ENCODE results near the gene EPHA8. TPM values are rescaled to one million over a fixed set of nuclear protein-coding genes. Genes with fewer than 3 reads are reported as not detected.

The EPHA8 gene
- polyA plus RNA-seq, 2 of the 4 experiments (the other 2 are of a cell fraction), result not detected

- ChIA-PET POLR2A (no interaction called here), CTCF (no interaction called here)
- no peak overlapping the region for H3K27ac ChIP-seq
- no peak for DNase-seq (ENCODE audit: low read depth in 1 of 2, low spot score in 1 of 2)
- H3K4me3 ChIP-seq, result no peak overlapping the region
- no peak for TF ChIP-seq POLR2AphosphoS2 (conservative IDR thresholded peaks at IDR 0.05; ENCODE audit: low read length)
- TF ChIP-seq KDM5A (IDR thresholded peaks at IDR 0.05), result no peak
- TF ChIP-seq HOXA7 (CRISPR knock-in tag; IDR thresholded peaks at IDR 0.05), result no peak
- TF ChIP-seq HMGXB4 (CRISPR knock-in tag; IDR thresholded peaks at IDR 0.05; ENCODE audit: borderline replicate concordance), result no peak
- no peak for TF ChIP-seq PBX3 (IDR thresholded peaks at IDR 0.05)
- no peak for TF ChIP-seq CHD4 (IDR thresholded peaks at IDR 0.05; ENCODE audit: borderline replicate concordance)
- no peak for TF ChIP-seq EHF (CRISPR knock-in tag; IDR thresholded peaks at IDR 0.05)
- no peak for TF ChIP-seq HES2 (IDR thresholded peaks at IDR 0.05)
- TF ChIP-seq ZSCAN20 (CRISPR knock-in tag; IDR thresholded peaks at IDR 0.05), result no peak
- no peak for TF ChIP-seq NPAS2 (CRISPR knock-in tag; IDR thresholded peaks at IDR 0.05; ENCODE audit: borderline replicate concordance)
- no peak for TF ChIP-seq MAFK (IDR thresholded peaks at IDR 0.05; ENCODE audit: partially characterized antibody)
- TF ChIP-seq FOSL2 (IDR thresholded peaks at IDR 0.05), result no peak
- no peak for TF ChIP-seq FOSL2 (CRISPR knock-in tag; IDR thresholded peaks at IDR 0.05)
- H3K4me2 ChIP-seq, result no peak overlapping the region
- no peak for ATAC-seq
- H3K4me1 ChIP-seq, result no peaks in the 10 kb centered on the region
- no peaks in the 10 kb centered on the region for H3K9me3 ChIP-seq
- no peak for FAIRE-seq
- 75% methylated on average over 7 of the region's 13 CpGs for WGBS (ENCODE audit: missing lambda C conversion rate)
These were observed 6.7 kb upstream of the EPHA8 start for GRCh38 chr1:22556391-22557104.

GRCh38 chr1:22557341-22557950 is 5.8 kb upstream of the EPHA8 start:
- Histone ChIP-seq H3K4me3 (no peak overlapping the region), H3K9me3 (no peaks in the 10 kb centered on the region), H3K4me2 (no peak overlapping the region), H3K27ac (no peak overlapping the region), H3K4me1 (no peaks in the 10 kb centered on the region)
- DNase-seq (ENCODE audit: low read depth in 1 of 2, low spot score in 1 of 2) (no peak), FAIRE-seq (no peak), ATAC-seq (no peak; a peak in 1 of 6 replicates)
- 49% methylated on average over 5 of the region's 5 CpGs for WGBS (ENCODE audit: missing lambda C conversion rate)
- CTCF ChIA-PET, result no interaction called here
- POLR2A ChIA-PET, result no interaction called here
- TF ChIP-seq CHD2 (IDR thresholded peaks at IDR 0.05; ENCODE audit: low read length, partially characterized antibody) (no peak), FOSL2 (IDR thresholded peaks at IDR 0.05) (no peak), FOSL2 (CRISPR knock-in tag; IDR thresholded peaks at IDR 0.05) (no peak), PHF8 (IDR thresholded peaks at IDR 0.05; ENCODE audit: borderline replicate concordance, low read depth) (no peak), MAX (IDR thresholded peaks at IDR 0.05) (no peak), FOXS1 (CRISPR knock-in tag; IDR thresholded peaks at IDR 0.05) (no peak), HES2 (IDR thresholded peaks at IDR 0.05) (no peak), JUNB (IDR thresholded peaks at IDR 0.05) (no peak), GATA3 (IDR thresholded peaks at IDR 0.05; ENCODE audit: borderline replicate concordance) (no peak), KDM1A (IDR thresholded peaks at IDR 0.05; ENCODE audit: low read depth) (no peak), SMC3 (IDR thresholded peaks at IDR 0.05) (no peak), REST (IDR thresholded peaks at IDR 0.05) (no peak), EHMT2 (IDR thresholded peaks at IDR 0.05; ENCODE audit: low read depth) (no peak), POLR2A (IDR thresholded peaks at IDR 0.05; ENCODE audit: low read length) (no peak), CTCF (IDR thresholded peaks at IDR 0.05) (no peak), RNF2 (IDR thresholded peaks at IDR 0.05; ENCODE audit: borderline replicate concordance, low read depth) (no peak), MAZ (IDR thresholded peaks at IDR 0.05; ENCODE audit: borderline replicate concordance, low read depth, low read length) (no peak), SREBF2 (IDR thresholded peaks at IDR 0.05) (no peak)
